GM18520 (cell line): ENCODE data around the gene SEC14L5.
"Not testable (repeated sequence)": the region's sequence is repeated elsewhere in the genome, so short reads cannot be mapped to it uniquely, and the experiment has no call there.

Experiments
- ATAC-seq: cut with Tn5 transposase; IDR thresholded peaks from one replicate; pipeline ENCODE4 v1.9.1; 2021; ENCODE audit not compliant: unreplicated experiment

The SEC14L5 gene

DNA sequence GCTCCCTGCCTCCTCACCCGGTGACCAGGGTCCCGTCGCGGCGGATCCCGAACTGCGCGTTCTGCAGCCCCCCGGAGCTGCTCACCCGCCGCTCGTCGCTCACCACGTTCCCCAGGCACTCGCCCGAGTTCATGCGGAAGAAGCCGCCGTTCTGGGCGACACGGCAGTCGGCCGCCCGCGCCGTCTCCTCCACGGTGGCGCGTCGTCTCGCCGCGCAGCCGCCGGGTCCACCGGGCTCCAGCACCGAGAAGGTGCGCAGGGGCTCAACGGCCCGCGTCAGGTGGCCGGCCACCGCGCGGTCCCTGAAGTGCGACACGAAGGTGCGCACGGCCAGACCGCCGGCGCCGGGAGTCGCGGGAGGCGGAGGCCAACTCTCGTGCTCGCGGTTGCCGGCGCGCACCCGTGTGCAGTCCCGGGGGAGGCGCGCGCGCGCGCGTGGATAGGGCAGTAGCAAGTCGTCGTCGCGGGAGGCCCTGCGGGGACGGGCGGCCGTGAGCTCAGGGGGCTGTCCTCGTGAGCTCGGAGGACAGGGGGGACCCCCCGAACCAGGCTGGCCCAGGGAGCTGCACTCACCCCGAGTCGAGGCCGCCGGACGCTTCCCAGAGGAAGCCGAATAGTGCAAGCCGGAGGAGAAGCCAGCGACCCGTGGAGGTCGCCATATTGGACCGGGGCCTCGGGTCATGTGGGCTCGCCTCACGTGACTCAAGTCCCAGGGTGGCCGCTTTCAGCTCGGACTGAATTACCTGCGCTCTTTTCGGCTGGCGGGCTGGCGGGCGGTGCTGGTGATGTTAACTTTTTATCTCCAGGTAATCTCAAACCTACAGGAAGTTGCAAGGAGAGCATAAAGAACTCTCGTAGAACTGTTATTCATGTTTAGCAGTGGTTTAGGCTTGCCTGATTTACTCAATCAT is 75.4 kb downstream of the SEC14L5 start, which contains the start of gene NAGPA:
Gene NAGPA, minus strand, starts transcription at position 680 of the 911 bp plus-strand sequence. Its CDS starts 21 bp downstream, at position 659.
- ATAC-seq: peak; percentile 35

DNA sequence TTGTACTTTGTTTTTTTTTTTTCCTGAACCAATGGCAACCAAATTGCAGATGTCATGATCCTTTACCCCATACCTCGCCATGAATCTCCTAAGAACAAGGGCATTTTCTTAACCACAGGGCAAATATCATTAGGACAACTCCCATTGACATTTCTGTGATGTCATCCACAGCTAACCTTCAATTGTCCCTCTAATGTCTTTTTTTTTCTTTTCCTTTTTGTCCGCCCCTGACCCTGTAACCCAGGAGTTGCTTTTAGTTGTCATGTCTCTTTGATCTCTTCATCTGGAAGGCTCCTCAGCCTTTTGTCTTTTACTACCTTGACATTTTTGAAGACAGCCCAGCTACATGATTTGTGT is 76.0 kb downstream of the SEC14L5 start:
- ATAC-seq: no peak

DNA sequence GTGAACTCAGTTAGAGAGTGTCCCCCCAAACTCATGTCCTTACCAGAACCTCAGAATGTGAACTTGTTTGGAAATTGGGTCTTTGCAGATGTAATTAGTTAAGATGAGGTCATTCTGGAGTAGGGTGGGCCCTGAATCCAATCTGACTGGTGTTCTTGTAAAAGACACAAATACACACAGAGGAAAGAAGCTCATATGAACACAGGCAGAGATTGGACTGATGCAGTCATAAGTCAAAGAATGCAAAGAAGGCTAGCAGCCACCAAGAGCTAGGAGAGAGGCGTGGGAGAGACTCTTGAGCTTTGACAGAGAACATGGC is 77.7 kb downstream of the SEC14L5 start:
- no peak for ATAC-seq

DNA sequence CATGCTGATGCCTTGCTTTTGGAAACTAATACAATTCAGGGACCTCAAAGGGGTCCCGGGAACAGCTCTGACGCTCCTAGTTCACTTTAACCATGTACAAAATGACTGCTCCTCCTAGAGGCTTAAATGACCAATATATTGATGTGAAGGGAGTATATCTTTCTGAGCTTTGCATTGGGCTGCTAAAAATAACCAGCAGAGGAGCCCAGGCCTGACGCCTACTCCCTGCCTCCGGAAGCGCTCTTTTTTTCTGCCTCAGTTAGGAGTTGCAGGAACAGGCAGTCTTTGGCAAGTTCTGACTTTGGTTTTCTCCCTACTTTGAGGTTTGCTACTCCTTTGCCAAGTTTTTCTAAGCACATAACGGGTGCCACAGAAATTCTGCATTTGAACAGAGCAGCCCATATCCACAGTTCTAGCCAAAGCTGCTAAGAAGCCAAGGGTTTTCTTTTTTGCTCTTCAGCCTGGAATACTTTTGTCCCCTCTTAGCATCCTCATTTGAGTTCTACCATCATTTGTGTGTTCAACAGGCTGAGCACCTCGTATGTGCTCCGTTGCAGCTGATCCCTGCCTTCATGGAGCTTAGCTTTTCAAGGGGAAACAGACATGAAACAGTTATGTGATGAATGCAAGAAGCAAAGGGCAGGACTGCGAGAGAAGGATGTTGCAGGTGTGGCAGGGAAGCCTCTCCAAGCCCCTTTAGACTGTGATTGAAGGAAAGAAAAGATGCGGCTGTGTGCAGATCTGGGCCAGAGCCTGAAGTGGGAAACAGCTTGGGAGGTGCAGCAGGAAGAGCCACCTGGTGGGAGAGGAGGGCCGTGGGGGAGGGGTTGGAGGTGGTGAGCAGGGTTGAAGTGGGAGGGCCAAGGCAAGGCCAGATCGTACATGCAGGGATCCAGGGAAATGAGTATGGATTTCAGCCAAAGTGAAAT is 78.4 kb downstream of the SEC14L5 start:
- ATAC-seq: no peak

DNA sequence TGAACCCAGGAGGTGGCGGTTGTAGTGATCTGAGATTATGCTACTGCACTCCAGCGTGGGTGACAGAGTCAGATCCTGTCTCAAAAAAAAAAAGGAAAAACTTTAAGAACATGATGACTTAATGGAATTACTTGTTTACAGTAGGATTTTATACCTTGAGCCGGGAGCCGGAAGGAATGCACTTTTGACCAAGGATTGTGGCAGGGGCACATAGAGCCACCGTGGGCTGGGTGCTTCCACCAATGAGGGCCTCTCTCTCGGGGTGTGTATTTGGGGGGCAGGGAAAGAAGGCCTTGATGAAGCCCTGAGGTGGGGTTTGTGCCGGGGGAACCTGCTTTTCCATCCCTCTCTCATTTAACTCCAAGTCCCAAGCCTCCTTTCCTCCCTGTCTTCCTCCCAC is 82.3 kb downstream of the SEC14L5 start:
- ATAC-seq: no peak

DNA sequence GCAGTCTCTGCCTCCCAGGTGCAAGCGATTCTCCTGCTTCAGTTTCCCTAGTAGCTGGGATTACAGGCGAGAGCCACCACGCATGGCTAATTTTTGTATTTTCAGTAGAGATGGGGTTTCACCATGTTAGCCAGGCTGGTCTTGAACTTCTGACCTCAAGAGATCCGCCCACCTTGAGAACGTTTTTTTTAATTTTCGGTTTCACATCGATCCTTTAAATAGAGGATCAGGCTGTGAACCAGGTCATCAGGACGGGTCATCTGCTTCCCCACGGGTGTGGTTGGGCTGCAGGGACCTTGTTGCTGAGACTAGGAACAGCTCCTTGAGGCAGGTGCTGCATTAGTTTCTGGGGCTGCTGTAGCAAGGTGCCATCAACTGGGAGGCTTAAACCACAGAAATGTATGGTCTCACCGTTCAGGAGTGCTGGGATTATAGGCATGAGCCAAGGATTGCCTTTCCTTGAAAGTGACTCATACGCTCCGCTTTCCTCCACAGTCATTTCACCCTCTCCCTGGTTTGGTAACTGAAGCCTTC is 83.5 kb downstream of the SEC14L5 start:
- peak; percentile 43 for ATAC-seq

DNA sequence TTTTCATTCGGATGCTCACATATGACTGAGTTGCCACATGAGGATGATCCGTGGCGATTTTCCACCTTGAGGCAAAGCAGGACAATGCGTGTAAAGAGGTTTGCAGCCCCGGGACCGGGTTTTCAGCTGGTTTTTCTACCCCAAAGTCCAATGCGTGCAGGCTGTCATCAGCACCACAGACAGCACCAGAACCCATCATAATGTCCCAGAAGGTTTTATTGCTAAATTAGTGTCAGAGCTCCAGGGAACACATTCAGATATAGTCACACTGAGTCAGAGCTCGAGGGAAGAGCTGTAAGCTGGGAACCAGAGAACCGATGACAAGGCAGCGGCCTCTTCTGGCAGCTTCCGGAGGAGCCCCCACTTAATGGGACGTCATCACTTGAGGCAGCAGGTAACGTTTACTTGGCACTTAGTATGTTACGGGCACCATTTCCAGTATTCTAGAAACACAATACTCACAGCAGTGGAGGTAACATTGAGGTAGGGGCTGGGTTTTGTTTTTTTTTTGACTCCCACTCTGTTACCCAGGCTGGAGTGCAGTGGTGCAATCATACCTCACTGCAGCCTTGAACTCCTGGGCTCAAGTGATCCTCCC is 84.5 kb downstream of the SEC14L5 start:
- ATAC-seq: no peak

DNA sequence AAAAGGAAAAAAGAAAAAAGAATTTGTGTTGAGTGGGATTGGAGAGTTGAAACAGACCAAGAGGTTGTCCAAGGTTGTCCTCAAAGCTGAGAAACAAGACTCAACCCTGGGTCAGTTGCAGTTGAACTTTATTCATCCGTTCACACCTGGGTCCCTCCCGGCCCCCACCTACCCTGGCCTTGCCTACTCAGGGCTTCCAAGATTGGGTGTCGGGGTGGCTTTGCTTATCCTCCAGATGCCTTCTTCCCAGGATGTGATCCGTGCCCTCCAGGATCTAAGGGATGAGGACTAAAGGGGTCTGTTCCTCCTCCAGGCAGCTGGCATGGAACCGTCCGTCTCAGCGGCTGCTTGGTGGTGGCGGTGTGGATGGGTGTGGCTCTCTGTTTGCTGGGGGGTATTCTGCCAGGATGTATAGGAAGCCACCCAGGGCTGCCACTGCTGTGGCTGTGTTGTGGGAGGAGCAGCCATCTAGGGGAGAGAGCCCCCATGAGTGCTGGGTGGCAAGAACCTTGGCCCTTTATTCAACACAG is 85.9 kb downstream of the SEC14L5 start:
- no peak for ATAC-seq

DNA sequence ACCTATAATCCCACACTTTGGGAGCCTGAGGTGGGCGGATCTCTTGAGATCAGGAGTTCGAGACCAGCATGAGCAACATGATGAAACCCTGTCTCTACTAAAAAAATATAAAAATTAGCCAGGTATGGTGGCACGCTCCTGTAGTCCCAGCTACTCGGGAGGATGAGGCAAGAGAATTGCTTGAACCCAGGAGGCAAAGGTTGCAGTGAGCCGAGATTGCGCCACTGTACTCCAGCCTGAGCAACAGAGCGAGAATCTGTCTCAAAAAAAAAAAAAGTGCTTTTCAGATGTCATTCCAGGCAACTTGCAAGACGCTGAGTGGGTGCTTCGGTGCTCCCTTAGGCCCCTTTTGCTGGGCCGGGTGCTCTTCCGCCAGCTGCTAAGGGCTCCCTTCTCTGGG is 86.5 kb downstream of the SEC14L5 start:
- not testable (repeated sequence) for ATAC-seq

DNA sequence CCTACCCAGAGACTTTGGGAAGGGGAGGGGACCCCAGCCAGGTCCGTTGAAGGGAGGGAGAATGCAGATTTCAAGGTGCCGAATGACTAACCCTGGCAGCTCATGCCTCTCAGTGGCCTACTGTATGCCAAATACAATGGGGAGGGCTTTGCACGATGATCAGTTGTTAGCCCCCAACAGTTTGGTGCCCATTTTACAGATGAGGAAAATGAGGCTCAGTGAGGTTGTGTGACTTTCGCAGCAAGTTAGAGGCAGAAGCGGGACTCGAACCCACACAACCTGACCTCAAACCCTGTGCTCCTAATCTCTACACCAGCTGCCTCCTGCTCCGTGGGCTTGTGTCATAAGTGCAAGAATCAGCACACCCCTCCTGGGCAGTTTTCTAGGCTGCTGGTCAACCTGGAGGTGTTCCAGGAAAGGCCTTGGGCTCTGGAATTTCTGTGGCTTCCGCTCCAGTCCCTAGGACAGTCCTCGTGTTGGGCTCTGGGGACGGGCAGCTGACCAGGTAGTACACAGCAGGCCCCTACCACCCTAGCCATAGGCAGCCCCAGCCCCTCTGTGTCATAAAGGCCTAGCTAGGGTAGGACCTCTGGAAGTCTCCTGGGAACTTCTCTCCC is 87.5 kb downstream of the SEC14L5 start:
- no peak for ATAC-seq

DNA sequence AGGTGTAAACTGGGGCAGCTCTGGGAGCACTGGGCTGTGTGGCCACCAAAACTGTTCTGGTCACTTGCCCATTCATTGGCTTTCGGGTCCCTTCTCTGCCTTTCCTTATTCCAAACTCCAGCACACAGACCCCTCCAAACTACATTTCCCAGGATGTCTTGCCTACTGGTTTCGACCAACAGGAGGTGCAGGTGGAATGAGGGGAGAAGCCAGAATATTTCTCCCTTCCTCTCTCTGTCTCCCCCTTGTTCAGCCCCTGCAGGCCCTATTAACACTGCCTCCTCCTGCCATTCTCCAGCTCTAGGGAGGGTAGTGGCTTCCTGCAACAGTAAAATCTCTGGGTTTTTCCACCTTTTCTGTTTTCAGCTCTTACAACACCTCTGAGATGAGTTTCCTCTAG is 88.8 kb downstream of the SEC14L5 start:
- ATAC-seq: no peak

DNA sequence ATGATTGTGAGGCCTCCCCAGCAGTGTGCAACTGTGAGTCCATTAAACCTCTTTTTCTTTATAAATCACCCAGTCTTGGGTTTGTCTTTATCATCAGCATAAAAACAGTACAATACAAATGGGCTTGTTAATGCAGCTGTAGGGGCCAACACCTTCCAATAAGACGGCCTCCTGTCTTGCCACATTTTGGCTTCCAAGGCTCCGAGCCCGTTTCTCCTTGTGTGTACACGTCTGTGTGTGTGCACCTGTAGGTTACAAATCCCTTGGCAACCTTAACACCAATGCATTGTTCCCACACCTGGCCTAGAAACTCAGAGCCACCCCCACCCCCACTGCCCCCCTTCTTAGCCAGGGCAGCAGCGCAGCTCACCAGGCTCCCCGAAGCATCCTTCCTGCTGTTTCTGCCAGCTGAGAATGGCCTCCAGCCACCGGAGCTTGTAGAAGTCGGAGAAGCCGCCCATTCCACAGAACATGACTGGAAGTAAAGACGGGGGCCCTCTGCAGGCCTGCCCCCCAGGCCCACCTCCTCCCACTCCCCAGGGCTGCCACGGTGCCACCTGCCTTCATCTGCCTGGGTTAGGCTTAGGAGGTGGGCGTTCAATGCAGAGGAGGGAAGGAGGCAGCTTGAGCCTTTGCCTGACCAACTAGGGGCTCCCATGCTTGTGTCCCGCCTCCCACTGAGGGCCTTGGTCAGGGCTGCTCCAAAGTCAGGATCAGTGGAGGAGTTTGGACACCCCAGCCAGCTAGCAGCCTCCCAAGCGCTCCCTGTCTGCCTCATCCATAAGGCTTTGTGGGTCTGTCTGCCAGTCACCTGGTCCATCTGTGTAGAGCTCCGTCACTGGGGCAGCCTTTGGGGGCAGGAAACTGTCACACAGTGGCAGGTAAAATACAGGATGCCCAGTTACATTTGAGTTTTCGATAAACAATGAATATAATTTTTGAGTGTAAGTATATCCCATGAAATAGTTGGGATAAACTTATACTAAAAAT is 97.0 kb downstream of the SEC14L5 start:
- ATAC-seq: no peak

DNA sequence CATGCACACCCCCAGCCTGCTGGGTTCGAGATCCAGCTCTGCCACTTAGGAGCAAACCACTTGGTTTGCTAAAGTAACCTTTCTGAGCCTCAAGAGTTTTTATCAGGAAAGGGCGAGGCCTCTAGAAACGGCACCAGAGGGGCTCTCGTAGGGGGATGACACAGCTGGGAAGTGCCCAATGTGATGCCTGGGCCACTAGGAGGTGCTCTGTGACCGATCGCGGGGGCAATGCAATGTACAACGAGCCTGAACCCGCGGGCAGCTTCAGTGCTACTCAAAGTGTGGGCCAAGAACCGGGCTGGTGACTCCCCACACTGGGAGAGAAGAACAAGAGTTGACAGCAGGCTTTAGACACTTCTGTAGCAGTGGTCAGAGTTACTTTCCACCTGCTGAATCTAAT is 98.2 kb downstream of the SEC14L5 start:
- ATAC-seq: no peak

DNA sequence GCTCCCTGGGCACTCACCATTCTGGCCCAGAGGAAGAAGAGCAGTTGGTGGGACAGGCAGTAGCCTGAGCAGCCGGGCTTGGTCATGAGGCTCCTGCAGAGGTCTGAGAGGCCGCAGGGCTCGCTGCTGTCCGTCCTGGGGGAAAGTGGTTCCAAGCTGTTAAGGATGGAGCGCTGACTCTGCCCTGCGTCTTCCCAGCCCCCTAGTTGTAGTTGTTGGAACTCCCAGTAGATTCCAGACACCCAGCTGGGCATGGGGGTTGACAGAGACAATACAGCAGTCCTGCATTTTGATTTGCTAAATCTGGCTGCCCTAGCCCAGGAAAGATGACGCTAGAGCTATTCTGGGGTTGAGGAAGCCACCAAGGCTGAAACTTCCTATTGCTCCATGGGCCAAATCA is 100.3 kb downstream of the SEC14L5 start:
- no peak for ATAC-seq

DNA sequence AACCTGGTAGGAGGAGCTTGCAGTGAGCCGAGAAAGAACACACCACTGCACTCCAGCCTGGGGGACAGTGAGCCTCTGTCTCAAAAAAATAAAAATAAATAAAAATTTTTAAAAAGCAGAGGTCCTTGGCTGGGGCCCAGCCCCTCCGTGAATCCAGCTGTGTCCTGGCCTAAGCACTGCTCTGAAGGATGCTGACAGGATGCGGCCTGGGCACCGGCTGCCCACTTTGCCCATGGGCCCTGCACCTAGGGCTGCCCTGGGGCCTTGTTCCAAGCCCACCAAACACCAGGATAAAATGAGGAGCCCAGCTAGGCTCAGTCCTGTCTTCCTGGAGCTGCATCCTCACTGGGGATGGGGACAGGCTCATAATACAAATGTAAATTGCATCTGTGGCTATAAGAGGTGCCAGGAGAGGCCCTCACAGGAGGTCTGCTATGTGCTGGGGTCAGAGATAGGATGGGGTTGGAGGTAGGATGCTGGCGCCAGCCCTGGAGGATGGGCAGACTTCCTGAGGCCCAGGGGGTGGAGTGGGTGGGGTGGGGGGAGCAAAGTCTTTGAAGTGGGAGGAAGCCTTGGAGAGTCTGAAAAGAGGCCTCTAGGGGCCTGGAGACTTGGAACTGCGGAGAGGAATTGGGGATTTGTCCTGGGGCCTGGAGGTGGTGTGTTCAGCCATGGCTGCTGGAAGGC is 101.4 kb downstream of the SEC14L5 start:
- ATAC-seq: no peak

DNA sequence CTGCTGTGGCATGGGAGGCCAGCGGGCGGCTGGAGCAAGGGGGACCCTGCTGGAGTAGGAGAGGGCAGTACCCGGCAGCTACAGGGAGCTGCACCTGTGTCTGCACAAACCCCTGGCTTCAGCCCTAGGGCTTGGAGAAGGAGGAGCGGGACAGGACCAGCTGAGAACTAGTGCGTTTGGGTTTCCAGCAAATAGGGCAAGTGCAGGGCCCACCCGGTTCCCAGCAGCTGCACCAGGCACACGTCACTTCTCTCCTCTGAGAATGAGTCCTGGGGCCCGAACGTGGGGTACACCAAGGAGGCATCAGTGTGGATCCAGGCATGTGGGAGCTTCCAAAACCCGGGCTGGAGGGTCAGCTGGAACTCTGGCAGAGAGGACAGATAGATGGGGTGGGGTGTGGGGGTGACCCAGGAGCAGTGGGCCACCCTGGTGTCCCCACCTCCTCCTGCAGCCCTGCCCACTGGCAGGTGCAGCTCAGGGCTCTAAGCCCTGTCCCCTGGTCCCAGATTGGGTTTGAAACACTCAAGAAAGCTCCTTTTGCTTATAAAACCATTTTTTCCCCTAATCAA is 102.0 kb downstream of the SEC14L5 start:
- ATAC-seq: no peak

DNA sequence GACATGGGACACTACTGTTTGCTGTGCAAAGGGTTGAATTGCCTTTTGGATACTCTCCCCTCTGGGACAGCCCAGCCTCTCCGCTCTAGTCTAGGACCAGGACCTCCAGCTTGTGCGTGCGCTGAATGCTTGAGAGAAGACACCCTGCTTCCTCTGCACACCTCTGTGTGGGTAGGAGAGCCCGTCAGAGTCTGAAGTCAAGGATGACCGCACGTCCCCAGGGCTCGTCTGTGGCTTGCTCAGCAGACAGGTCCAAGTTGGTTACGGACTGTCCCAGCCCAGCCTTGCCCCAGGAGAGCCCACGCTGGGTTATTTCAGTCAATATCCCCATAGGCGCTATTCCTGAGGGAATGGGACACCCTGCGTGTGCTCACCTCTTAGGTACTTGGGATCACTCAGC is 103.9 kb downstream of the SEC14L5 start:
- ATAC-seq: no peak
